ENCODE measurements around the gene PAX9.
"Not testable (repeated sequence)": the region's sequence is repeated elsewhere in the genome, so short reads cannot be mapped to it uniquely, and the experiment has no call there.

PAX9 gene

DNA sequence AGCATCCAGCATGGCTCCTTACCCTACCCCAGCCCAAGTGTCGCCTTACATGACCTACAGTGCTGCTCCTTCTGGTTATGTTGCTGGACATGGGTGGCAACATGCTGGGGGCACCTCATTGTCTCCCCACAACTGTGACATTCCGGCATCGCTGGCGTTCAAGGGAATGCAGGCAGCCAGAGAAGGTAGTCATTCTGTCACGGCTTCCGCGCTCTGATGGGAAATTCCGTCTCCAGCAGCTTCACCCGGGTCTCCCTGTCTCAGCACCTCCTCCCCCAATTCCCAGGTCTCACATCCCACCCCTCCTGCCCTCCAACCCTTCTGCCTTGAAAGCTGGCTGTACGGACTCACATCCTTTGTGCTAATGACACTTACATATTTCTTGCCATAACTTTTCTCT lies 14.6 kb downstream of the PAX9 start:
- DNase-seq = no peak

DNA sequence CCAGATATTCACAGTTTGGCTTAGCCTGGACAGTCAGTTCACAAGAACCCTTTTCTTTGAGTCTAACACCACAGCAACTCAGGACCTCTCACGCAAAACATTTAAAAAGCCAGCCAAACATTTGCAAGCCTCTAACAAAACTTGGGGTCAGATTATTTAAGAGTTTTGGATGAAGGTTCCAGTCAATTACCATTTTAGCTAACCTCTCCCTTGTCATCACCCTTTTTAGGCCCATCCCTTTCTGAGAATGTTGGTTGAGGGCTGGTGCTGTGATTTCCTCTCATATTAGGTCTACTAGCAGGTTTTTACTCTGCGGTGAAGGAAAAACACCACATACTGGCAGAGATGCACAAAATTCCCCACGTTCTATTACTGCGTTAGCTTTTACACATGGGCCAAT lies 20.7 kb downstream of the PAX9 start:
- DNase-seq = no peak

DNA sequence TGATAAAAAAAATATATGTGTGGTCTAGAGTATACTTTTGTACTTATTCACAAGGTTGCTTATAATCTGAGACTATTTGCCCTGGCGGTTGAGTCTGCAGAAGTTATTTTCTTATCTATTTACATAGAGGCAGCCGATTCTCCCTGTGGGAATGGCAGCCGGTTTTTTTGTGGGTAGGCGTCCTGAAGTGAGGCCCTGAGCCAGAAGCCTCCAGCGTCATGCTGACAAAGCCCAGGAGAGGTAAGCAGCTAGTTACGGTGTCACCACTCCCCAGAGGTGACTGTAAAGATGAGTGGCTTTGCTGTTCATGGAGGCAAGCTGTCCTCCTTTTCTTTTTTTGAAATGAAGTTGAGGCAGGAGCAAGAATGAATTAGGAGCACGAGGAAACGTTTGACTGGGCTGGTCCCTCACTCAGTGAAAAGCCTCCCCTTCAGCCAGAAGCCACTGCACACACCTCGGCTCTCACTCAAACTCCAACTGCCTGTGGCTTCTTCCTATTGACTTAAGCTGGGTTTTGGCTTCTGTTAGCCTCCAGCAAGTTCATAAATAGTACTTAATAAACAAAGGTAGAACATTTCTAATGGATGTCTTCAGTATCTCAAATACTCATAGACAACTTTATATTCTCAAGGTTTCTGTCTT lies 21.5 kb downstream of the PAX9 start:
- no peak for DNase-seq

DNA sequence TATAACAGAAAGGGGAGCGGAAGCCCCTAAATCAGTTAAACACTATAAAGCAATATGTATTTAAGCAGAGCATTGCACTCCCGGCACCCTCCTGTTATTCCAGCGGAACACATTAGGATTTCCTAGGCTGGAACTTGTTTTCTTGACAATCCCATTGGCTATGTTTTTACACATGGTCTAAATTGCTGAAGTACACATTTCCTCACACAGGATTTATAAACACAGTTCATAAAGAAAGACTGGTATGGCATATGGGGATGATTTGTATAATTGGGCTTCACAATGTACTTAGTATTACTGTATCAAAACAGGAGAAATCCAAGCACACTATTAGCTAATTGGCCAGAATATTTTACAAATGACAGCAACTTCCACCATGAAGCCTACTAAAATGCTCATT lies 23.3 kb downstream of the PAX9 start:
- DNase-seq = no peak

DNA sequence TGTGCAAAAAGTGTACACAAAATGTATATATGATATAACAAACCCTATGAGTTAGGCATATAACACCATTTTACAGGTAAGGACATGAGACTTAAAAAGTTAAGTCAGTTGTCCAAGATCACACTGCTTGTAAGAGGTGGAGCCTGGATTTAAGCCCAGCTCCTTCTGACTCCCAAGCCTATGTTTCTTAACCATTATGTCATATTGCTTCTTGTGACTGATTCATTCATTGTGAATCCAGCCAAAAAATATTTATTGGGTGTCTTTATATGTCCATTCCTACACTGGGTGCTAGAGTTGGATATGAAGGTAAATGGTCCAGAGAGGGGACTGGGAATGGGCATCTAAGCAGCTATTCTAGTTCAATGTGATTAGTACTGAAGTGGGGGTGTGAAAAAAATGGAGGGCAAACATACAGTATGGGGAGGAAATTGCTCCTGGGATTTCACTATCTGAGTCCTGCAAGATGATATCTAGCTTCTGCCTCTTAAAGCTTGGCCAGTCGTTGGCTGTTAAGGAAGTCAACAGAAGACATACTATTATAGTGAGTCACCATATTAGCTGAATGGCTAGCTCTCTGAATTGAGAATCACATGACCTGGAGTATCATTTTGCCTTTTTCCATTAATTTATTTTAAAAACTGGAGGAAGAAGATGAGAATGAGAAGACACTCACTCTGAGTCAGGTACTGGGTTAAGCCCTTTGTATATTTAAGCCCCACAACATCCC lies 28.8 kb downstream of the PAX9 start:
- DNase-seq = no peak

DNA sequence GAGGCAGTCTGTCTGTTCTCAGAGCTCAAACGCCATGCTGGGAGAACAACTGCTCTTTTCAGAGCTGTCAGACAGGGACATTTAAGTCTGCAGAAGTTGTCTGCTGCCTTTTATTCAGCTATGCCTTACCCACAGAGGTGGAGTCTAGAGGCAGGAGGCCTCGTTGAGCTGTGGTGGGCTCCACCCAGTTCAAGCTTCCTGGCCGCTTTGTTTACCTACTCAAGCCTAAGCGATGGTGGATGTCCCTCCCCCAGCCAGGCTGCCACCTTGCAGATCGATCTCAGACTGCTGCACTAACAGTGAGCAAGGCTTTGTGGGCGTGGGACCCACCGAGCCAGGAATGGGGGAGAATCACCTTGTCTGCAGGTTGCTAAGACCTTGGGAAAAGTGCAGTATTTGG lies 37.8 kb downstream of the PAX9 start:
- DNase-seq = not testable (repeated sequence)

DNA sequence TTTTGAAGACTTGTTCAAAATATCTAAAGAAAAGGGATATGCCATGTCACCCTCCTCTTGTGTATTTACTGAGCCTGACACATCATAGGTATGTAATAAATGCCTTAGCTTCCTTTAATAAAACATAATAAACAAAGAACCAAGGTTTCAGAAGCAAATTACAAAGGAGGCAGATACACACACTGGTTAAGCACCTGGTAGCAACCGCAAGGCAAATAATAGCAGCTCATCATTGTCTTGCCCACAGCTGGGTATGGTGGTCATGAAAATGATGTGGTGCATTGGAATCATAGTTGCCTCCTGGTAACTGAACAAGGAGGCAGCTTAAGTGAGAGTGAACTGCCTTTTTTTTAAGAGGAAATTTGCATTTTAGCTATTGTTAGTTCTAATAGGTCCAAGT lies 39.0 kb downstream of the PAX9 start:
- DNase-seq = no peak

DNA sequence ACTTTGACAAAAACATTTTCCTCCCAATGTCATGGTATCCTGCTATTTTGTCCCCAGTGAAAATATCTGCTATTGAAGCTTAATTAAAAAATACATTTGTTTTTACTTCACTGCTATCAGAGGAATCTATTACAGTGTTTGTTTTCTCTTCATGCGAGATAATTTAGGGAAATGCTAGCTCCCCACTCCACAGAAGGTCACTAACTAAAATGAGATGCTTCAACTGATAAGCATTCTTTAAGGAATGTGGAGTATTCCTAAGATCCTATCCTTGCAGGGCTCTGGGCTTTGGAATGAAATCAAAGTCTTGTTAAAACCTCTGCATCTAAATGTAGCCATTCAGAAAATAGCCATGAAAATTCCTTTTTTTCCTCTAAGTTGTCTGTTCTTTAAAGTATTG lies 39.5 kb downstream of the PAX9 start:
- DNase-seq = no peak

DNA sequence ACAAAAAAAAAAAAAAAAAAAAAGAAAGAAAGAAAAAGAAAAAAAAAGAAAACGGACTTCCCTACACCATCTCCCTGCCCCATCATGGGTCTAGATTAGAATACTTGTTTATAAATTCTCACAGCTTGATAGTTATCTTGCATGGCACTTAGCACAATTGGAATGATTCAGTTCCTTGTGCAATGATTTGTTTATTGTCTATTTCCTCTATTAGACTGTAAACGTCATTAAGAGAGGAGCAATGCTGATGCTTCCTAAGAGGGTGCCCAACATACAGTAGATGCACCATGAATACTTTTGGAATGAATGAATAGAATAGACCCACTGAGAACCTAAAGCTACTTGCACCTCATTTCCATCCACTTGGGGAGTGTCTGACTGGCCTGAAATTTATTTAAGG lies 40.8 kb downstream of the PAX9 start:
- no peak for DNase-seq

DNA sequence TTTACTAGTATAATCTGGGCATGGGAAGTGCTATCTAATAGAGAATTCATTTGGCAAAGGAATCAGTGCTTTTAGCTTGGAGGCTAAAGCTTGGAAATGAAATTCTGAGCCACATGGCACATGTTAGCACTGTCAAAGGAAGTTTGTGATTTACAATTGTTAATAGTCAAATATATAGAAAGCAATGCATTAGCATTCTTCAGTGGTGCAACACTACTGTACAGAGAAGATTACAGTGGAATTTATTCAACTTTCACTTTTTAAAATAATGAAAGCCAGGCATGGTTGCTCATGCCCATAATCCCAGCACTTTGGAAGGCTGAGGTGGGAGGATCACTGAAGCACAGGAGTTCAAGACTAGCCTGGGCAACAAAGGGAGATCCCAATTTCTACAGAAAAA lies 45.9 kb downstream of the PAX9 start:
- DNase-seq = no peak

DNA sequence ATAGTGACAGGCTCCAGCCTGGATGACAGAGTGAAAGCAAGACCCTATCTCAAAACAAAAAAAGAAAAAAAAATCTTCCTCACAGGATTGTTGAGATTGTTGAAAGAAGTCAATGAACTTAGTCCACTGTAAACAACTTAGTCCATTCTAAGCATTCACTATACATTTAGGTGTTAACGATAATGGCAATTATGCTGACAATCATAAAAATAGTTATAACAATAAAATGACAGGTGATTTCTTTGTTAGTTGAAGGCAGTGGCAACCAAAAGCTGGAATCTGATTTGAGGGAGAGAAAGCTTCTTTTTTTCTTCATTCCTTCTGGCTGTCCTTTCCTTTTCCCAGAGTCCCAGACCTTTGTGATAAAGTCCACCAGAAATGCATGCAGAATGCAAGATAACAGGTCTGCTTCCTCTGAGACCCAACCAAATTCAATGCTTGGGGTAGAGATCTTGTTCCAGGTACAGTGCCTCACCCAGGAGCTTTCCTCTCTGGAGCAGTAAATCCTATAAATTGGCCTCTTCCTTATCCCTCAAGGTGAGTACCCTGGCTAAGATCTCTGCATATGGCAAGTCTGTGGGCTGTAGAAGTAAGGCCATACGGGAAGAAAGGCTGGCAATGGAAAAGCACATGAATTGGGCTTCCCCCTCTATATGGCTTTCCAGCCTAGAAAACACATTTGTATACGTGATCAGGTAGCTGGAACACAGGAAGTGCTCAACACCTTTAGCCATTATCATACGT lies 52.5 kb downstream of the PAX9 start:
- DNase-seq = no peak

DNA sequence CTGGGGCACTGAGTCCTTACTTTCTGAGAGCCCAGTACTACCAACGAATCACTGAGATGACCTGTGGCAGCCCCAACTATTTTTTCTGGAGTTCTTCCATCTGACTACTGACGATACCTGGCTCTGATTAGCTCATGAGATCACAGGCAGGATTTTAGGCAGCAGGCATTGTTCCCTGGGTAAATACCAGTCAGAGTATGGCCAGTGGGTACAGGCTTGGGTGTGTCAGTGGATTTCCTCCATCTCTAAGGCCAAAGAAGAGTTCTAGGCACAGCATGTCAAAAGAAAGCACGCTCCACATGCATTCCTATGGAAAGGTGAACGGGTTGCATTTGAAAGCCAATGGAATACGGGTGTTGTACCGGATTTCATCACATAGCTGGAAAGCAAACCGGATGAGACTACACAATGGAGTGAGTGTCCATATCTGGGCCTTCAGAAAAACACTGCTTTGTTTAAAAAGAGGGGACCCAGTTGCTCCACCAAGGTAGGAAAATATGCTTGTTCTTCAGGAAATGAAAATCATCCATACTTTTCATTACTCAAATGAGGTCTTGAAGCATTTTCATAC lies 55.0 kb downstream of the PAX9 start:
- no peak for DNase-seq

DNA sequence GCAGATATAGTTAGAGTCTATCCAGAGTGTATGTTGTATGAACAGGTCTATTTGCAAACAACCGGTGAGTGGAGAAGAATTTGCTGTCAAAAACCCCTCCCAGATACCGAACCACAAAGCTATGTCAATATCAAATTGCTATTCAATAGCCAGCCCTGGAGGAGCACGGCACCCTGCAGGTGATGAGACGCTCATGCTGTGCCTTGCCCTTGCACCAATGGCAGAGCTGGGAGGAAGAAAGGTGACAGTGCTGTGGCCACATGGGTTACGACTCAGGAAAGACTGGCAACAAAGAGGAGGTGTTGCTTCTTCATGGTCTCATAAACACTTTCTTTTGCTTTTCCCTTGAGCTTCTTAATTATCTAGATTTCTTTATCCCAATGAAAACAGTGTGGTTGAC lies 55.7 kb downstream of the PAX9 start:
- DNase-seq = no peak

DNA sequence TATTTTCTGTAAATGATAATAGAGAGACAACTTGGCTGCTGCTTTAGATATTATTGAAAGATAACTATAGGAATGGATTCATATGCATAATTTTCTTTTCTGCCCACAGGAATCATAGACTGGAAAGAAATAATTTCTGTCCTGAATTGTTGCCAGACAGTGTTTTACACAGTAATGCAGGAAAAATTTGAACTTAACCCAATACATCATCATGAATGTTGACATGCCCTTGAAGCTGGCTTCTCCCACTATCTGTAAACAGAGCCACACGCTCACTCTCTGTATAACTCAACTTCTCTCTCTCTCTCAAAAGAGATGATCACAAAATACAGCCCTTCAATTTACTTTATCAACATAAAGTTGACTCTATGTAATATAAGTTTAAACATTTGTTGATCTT lies 56.6 kb downstream of the PAX9 start:
- DNase-seq = no peak

DNA sequence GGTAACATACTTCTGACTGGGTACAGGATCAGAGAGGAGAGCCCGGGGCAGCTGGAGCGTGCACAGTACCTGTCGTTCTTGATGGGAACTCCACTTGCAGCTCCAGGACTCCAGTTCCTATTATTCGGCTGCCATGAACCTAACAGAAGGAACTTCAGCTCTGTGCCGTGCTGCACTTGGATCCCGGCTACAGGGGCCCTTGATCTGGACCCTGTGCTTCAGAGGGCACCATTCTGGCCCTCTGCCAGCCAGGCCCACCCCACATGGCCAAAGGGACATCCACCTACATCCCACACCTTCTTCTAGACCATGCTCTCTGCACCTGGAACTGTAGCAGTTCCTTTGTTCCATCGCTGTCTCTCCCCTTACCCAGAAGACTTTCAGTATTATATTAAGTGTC lies 58.2 kb downstream of the PAX9 start:
- DNase-seq = no peak

DNA sequence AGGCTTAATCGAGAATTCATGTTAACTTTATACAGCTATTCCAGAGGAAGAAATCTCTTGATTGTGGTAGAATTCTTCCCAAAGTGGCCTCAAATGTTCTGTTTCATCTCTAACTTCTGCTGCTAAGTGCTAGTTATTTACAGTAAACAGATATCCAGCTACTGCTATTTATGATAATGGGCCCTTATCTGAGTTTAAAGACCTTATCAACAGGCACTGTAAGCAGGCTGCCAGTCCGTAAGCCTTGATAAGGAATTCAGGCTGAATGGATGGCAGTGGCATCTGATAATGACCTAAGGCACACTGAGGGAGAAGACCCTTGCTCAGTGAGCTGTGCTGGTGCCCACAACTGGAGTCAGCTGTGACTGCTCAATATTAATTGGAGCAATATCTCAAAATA lies 59.0 kb downstream of the PAX9 start:
- no peak for DNase-seq

DNA sequence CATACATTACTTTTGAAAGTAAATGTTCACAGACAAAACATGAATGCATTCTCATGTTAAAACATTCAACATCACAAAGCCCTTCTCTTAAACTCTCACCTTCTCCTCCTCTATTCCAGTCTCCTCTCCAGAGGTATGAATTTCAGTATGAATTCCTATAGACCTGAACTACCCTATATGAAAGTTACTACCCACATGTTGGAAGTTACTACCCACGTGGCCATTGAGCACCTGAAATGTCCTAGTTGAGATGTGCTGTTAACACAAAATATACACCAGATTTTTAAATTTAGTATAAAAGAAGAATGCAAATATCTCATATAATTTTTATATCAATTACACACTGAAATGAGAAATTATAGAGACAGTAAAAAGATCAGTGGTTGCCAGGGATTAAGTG lies 60.2 kb downstream of the PAX9 start:
- no peak for DNase-seq

DNA sequence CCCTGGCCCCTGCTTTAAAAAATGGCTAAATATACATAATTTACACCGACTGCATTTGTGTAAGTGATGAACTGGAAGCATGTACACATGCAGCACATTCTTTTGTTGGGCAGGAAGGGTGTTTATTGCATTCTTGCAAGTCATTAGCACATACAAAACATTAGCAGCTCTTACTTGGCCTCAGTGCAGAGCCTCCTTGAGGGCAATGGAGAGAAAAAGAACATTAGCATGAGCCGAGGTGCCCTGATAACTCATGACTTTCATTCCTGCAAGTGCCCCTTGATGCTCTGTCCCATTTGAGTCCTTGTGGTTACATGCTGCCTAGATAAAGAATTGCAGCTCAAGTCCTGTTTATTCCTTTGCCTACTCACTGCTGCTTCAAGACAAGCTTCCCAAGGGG lies 61.9 kb downstream of the PAX9 start:
- DNase-seq = no peak

DNA sequence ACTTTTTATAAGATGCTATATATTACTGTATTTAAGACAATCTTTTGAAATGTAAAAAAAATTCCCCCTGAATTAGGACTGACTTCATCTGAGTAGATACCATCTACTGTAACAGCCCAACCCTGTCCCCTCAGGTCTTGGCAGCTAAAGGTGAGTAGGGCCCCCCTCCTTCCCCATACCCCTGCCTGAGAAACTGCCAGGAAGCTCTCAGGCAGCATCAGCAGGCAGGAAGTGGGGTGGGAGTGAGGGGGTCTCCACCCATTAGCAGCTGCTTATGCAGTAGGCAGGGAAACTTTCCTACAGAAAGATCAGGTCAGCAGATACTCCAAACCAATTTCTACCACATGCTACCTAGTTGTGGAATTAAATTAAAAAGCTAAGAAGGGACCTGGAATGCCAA lies 62.5 kb downstream of the PAX9 start:
- no peak for DNase-seq

DNA sequence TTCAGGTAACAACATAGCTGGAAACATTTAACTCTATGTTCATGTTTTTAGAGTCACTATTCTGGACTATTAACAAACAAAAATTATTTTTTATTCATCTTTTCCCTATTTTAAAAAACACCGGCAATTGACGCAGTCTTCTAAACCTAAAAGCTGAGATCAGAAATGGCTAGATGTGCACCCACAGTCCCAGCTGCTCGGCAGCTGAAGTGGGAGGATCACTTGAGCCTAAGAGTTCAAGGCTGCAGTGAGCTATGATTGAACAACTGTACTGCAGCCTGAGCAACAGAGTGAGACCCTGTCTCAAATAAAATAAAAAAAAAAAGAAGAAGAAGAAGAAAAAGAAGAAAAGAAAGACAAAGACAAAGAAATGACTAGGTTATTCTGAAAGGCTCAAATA lies 64.5 kb downstream of the PAX9 start:
- no peak for DNase-seq

Measured in activated naive CD4-positive, alpha-beta T cell treated with Interleukin-2 at 50 U/mL for 16 hours (primary cell).